ENCODE results near the gene TENT5C.

DNA sequence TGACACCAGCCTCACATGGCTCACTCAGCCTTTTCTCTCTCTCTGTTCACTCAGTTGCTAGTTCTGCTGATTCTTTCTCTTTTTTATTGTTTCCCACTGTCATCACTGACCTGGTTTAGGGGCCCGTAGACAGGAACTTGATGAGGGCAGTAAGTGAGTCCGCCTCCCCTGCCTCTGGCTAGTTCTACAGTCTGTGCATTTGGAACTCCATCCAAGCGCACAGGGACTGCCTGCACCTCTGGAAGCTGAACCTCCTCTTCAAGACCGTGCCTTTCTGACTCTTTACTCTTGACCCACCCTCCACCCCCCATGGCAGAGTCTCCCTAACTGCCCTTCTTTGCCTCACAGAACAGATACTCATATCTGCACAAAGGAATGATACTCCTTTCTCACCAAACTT, 4.2 kb downstream of the TENT5C start:
- TF ChIP-seq POLR2A (IDR thresholded peaks at IDR 0.05), result no peak
- TF ChIP-seq, protein P1, sequence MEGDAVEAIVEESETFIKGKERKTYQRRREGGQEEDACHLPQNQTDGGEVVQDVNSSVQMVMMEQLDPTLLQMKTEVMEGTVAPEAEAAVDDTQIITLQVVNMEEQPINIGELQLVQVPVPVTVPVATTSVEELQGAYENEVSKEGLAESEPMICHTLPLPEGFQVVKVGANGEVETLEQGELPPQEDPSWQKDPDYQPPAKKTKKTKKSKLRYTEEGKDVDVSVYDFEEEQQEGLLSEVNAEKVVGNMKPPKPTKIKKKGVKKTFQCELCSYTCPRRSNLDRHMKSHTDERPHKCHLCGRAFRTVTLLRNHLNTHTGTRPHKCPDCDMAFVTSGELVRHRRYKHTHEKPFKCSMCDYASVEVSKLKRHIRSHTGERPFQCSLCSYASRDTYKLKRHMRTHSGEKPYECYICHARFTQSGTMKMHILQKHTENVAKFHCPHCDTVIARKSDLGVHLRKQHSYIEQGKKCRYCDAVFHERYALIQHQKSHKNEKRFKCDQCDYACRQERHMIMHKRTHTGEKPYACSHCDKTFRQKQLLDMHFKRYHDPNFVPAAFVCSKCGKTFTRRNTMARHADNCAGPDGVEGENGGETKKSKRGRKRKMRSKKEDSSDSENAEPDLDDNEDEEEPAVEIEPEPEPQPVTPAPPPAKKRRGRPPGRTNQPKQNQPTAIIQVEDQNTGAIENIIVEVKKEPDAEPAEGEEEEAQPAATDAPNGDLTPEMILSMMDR (IDR thresholded peaks at IDR 0.05), result no peak

Measured in tibial nerve (tissue), 3 donors.